NCI-H1436 (cell line): Measurements from ENCODE around the gene HLA-DOA.

Source experiments
- DNase-seq: peaks from one replicate; lab custom pipeline; 2025; lab: John Stamatoyannopoulos, UW

The HLA-DOA gene

DNA sequence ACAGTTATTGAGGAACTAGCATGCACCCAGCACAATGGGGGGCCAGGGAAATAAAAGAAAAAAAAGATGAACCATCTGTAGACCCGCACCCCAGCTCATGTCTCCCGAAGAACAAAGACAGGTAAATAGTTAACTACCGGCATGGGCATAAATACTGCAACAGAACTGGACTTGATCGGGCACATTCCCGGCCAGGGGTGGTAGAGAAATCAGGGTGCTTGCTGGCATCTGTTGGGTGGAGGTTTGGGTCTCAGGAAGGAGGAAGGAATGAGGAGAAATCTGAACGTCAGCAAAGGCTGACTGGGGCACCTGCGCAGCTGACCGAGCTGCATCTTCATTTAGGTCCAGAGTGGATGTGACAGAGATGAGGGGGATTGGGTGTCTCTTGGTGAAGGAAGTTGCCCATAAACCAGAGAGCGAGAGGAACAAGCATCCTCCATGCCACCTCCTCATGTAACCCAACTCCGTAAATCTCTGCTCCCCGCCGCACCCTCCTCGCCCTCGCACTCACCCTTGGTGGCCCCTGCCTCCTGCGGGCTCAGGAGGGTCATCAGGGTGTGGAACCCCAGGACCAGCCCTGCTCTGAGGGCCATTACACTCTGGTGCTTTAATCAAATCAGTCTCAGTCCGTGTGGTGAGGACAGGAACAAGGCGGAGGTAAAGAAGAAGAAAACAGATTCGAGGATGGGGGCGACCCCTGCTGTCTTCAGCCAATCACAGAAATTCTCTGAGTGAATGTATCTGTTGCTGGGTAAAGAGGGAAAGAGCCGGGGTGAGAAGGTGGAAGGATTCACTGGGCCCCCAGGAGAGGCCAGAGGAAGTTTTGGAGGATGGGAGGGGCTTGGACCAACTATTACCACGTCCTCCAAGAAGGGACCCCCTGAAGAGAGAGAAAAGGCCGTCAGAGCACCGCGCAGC lies at the start of gene HLA-DOA:
HLA-DOA (minus strand) TSS at position 648 of the 918 bp plus-strand sequence.
- DNase-seq, result no peak

DNA sequence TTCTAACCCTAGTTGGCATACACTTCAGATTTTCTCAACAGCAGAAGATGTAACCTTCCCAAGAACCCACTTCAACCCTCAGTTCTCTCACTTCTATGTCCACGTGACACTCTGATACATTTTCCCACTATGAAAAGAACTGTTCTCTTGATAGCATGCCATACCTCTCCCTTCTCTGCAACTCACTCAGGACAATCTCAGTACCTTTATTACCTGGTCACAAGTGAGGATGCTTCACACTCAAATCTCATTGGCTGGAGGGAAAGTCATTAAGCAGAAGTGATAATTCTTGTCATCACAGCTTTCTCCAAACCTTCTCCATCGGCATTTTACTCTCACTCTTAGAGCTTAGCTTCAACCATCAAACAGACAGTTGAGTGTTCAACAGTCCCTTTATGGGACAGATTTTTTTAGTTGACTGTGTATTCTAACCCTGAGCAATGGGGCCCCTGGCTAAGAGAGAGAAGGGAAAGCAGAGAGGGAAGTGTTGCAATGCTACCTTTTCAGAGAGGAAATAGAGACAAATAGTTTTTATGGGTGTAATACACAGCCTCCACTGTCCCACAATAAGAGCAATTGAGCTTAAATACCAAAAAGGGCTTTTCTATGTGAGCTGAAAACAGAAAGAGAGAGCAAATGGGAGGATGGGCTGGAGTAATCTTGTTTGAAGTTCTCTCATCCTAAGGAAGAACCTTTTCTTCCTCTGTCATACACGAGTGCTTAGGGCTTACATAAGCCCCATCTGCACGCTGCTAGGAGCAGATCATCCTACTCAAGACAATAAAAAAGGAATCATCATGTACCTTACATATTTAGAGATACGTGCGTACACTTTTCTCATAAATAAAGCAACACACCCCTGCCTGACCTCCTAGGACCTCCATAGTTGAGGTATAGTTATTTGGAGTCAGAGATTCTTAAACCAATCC lies 48.1 kb upstream of the HLA-DOA start:
- DNase-seq, result no peak

DNA sequence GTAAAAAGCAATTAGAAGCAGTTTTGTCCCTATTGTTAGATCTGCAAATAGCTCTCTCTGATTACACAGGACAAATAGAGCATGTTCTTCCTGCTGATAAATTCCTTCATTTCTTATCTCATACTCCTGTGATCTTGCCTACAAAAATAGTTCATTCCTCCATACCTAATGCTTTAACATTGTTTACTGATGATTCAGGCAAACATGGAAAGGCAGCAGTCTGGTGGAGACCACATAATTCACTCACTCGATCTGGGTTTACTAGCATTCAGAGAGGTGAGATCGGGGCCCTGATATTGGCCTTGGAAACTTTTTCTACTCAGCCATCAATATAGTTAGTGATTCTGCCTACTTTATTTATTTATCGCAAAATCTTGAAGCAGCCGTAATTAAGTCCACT lies 43.8 kb upstream of the HLA-DOA start:
- no peak for DNase-seq

DNA sequence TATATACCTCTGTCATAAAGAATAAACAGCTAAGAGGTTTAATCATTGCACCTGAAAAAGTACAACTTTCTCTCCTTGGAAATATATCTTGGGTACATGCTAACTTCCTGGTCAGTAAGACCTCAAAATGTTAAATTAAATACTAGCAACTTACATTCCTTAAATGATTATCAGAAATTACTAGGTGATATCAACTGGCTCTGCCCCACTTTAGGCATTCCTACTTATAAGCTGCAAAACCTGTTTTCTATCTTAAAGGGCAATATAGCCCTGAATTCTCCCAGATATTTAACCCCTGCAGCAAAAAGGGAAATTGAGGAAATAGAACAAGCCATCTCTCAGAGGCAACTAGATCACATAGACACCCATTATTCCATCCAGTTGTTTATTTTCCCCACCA lies 43.2 kb upstream of the HLA-DOA start:
- no peak for DNase-seq

DNA sequence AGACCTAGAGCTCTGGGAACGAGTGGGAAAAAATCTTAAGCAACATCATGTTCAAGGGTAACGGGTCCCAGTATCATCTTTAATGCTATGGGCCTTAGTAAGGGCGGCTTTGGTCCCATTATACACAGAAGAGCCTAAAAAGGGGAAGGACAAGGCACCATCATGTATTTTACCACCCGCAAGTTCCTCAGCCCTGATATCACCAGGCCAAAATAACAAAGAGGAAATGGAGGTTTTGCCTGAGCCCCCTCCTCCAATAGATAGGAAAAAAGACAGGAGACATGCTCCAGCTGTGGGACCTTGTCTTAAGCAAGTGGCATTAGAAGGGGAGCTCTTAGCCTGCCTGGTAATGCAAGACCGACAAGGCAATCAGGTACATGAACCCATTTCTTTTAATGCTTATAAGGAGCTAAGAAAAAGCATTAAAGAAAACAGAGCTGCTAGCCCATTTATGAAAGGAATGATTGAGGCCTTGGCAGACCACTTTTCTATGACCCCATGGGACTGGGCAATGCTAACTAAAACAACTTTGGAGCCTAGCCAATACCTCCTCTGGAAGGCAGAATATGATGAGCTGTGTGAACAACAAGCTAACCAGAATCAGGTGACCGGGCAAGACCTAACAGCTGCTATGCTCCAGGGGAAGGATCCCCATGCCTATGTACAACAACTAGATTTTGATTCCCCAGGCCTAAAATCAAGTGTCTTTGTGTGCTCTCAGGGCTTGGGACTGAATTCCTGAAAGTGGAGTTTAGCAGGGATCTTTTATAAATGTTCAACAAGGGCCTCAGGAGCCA lies 40.8 kb upstream of the HLA-DOA start:
- DNase-seq, result no peak

DNA sequence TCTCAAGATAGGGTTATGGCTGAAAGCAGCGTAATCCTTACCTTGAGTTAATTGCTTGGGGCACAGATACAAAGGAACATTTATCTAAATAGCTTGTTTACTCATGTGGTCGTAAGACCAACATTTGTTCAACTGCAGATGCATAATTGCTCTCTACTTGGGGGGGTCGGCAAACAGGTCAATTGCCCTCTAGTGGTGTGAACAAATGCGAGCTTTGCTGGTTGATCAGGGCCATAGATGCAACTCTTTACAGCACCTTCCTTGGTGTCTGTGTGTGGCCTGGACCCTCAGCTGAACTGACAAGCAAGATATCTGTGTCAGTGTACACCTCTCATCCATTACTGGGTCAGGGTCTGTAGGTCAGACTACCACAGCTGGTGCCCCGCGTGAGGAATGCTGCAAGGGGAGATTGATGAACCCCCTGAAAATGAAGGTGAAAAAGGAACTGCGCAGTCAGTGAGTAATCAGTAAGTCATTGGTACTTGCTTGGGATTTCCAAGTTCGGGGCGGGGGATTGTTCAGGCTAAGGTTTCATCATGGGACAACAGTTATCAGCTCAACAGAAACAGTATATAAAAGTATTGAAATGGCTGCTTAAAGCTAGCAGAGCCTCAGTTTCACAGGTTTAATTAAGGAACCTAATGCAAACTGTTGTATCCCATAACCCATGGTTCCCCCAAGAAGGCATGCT lies 40.1 kb upstream of the HLA-DOA start:
- DNase-seq, result no peak

DNA sequence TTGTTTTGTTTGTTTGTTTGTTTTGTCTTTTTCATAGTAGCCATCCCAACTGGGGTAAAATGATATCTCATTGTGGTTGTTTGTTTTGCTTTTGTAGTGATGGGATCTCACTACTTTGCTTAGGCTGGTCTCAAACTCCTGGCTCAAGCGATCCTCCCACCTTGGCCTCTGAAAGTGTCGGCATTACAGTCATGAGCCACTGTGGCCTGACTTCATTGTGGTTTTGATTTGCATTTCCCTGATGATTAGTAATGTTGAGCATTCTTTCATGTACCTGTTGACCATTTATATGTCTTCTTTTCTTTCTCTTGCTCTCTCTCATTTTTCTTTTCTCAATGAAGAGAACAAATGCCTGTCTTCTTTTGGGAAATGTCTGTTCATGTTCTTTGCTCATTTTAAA lies 30.8 kb upstream of the HLA-DOA start:
- DNase-seq, result no peak

DNA sequence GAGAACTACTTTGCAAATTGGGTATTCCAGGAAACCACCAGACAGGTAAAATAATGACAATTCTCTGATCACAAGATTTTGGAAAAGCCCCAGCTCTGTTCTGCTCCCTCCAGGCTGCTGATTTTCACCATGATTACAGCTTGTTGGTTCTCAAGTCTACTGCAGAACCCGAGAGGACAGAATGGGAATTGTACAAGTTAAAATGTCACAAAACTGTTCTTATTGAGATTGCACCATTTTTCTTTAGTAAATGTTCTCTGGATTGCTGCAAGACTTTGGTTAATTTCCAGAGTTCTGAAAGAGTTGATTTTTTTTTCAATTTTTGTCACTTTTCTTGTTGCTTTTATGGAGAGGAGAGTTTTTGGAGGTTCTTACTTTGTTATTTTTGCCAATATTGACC lies 27.1 kb upstream of the HLA-DOA start:
- no peak for DNase-seq

DNA sequence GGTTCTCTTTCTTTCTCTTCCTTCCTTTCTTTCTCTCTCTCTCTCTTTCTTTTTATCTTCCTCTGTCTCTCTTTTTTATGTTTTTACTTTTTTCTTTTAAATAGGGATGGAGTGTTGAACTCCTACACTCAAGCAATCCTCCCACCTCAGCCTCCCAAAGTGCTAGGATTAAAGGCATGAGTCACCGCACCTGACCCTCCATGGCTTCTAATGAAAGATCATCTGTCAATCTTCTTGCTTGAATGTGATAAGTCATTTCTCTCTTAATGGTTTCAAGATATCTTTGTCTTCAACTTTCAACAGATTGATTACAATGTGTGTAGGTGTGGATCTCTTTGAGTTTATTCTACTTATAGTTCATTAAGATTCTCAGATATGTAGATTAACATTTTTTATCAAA lies 25.2 kb upstream of the HLA-DOA start:
- no peak for DNase-seq

DNA sequence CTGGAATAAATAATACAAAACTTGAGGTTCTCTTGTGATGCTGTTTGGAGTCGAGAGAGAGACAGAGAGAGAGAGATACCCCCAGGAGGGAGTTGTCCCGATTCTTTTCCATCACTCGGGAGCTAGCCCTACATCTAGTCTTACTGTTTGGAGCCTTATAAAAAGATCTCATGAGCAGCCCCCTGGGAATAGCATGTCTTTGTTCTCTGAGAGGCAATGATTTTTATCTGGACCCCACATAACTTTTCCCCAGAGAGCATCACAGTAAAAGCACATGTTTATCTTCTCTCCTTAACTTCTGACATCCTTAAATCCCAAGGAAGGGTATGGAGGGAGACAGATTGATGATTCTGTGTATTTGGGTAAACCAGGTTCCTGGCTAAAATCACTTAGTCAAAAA lies 20.9 kb upstream of the HLA-DOA start:
- no peak for DNase-seq

DNA sequence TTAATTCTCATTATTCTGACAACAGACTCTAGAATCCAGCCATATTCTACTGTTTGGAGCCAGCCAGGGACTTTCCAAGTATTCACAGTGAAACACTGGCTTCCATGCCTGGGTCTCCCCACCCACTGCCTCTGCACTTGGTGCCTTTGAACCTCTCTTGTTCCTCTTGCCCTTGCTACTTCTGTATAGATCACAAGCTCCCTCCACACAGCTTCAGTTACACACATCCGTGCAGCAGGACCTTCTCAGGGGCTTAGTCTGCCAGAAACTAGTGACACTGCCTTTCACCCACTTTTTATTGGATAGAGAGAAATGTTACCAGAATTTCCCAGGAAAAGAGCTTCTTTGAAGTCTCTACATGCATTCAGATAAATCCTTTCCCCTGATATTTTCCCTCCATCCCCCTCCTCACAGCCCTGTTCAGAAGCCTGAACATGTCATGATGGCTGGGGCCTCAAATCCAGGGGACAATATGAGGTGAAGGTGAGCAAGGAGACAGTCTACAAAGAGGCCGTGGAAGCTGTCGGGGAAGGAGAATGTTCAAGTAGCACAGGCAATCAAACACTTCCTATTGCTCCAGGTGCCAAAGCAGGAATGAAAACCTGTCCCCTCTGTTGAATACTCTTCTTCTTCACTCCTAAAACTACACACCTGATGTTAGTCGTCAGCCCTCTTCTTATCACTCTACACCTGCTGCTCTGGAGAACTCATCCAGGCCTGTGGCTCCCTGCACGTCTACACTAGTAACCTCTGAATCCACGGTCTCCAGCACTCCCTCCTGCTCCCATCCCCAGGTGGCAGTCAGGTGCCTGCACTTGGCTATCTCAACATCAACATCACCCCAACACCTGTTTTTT lies 20.2 kb upstream of the HLA-DOA start:
- no peak for DNase-seq

DNA sequence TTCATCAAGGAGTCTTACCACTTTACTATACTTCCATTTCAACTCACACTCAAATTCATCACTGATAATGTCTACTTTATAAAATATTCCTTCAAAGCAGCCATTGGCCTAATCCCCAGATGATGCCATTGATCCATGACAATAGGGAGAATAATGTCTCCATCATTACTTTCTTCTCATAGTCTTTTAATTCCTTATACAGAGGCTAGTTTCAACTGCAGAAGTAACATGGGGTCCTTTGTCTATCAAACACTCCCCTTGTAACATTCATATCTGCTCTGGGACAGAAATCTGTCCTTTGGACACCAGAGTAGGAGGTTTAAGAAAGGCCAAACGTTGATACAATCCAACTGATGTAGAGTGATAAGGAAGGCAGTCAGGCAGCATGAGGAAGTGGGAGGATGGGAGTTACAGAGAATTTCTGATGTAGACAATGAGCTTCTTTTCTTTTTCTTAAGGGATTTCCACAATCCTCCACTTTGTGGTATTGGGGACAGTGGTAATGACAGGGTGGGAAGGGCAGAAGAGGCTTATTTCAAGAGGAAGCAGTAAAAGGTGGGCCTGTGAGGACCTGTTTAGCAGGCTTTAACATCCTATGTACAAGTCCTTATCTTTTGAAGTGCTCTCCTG lies 18.9 kb upstream of the HLA-DOA start:
- no peak for DNase-seq

DNA sequence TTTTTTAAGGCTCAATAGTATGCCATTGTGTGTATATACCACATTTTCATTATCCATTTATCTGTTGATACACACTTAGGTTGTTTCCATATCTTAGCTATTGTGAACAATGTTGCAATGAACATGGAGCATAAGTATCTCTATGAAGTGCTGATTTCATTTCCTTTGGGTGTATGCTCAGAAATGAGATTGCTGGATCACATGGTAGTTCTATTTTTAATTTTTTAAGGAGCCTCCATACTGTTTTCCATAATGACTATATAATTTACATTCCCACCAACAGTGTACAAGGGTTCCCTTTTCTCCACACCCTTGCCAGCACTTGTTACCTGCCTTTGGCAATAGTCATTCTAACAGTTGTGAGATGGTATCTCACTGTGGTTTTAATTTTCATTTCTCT lies 15.1 kb upstream of the HLA-DOA start:
- DNase-seq, result no peak

DNA sequence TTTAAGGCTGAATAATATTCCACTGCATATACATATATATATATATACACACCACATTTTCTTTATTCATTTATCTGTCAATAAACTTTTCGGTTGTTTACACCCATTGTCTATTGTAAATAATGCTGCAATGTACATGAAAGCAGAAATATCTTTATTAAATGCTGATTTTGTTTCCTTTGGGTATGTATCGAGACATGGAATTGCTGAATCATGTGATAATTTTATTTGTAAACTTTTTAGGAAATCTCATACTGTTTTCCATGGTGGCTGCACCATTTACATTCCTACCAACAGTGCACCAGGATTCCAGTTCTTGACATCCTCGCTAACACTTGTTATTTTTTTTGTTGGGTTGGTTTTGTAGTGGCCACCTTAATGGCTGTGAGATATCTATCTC lies 14.1 kb upstream of the HLA-DOA start:
- no peak for DNase-seq

DNA sequence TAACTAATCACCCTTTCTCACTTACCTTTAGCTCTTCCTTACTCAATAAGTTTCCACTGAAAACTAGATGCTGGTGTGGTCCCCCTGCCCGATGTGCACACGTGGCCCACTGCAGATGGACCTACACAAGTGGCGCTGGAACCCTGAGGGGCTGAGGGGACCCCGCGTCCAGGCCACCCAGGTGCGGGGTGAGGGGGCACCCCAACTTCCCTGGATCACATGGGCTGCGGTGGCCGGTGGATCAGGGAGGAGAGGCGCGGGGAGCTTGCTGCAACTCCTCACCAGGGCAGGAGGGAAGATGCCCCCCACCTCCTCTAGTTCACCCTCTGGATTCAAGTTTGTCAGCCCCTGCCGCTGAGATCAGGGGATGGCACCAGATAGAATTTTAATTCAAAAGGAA lies 12.5 kb upstream of the HLA-DOA start:
- no peak for DNase-seq

DNA sequence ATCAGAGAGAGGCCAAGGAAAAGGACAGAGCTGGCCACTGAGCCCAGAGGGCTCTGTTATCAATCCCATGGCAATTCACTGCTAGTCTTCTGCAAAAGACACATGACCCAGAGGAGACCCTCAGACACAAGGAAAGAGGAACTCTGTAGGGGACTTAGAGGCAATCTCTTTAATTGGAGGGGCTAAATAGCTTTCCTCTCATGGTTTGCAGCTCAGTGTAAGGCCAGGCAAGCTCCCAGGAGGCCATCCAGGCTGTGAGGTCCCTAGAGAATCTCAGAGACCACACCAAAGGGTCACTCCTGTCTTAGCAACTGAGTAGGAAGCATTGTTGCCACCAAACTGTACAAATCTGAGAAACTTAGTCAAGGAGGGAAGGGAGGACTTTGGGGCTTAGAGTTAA lies 10.0 kb upstream of the HLA-DOA start:
- DNase-seq, result no peak

DNA sequence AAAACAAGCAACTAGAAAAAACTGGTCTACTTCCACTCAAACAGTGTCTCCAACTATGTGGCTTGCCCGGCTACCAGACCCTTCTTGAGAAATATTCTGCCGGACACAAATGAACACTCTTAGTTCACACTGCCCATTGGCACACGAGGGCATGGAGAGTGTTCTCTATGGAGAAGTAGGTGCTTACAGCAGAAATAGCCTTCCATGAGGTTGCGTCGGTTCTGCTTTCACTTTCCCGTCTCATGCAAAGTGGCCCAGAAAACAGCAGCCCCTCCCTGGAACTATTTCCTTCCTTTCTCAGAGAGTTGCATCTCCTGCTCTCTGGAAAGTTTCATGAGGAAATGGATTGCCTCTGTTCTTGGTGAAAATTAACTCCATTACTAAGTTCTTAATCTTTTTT lies 9.5 kb upstream of the HLA-DOA start:
- no peak for DNase-seq

DNA sequence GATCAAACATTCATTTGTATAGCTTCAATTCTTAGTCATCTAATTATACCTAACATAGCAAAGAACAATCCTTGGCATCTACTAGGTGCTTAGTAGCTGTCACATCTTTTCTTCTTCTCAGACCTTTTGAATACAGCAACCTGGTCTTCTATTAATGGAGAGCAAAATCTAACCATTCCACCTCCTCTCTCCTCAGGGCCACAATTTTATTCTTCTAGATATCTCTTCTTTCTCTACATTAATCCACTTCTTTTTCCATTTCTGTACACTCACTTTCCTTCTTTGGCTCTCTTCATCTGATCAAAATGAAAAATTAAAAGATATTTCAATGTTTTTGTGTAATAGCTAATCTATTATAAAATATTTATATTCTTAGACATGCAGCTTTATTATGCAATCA lies 9.0 kb upstream of the HLA-DOA start:
- no peak for DNase-seq

DNA sequence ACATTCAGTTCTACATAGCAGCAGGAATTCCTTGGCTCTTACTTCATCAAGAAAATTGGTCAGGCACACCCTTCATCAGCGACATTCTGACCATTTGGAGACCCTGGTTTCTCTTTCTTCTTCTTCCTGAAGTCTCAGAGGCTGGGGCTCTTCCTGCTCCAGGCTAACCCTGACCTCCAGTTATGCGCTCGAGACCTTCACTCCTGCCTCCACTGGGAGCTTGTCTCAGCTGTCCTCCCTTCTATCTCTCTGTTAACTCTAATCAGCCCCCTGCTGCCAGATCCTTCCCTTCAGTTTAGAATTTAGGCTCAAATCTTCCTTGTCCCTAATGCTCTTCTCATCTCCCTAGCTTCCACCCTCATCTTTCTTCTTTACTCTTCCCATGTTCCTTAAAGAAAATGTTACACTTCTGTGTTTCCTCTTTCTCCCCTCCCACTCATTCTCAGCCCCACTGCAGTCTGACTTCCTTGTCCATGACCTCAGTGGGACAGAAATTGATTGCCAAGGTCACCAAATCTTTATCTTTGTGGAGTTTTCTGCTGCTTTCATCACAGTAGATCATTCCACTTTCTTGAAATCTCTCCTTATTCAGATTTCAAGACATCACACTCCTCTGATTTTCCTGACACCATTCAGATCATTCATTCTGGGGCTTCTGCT lies 8.4 kb upstream of the HLA-DOA start:
- no peak for DNase-seq

DNA sequence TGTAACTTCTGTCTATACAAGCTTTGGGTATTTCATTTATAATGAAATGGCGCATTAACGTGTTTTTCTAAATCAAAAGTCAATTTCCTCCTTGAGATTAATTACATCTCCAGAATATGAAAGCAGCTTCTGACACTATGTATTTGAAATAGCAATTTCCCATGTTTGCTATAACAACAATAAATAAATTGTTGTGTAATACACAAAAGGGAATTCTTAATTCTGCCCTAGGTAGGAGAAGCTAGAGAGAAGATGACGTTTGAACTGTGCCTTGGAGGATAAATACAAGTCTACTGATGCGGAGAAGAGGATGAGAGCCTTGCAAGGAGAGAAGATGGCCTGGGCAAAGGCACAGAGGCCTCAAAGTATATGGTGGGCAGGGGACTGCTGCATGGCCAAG lies 7.6 kb upstream of the HLA-DOA start:
- DNase-seq, result no peak
